ENCODE data around the gene TCAP.

The TCAP gene

DNA sequence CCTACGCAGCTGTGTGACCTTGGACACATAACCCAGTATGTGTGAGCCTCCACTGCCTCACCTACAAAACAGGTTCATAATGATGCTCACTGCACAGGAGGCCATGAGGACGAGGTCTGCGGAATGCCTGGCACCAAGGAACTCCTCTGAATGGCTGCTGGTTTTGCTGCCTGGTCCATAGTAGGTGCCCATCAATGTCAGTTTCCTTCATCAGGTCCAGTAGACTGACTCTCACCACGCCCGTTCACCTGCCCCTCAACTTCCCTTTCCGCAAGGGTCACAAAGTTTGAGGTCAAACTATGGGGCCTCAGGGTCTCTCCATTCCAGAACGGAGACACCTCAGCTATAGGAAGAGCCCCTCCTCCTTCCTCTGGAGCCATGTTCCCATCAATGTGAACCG, 11.9 kb downstream of the TCAP start:
- TF ChIP-seq EP300 (IDR thresholded peaks at IDR 0.05; ENCODE audit: borderline replicate concordance) (no peak), YY1 (IDR thresholded peaks at IDR 0.05; ENCODE audit: low read depth) (no peak), FOXM1 (IDR thresholded peaks at IDR 0.05; ENCODE audit: borderline replicate concordance, low read depth) (no peak), TEAD4 (IDR thresholded peaks at IDR 0.05) (no peak), EGR1 (IDR thresholded peaks at IDR 0.05) (no peak), RAD21 (IDR thresholded peaks at IDR 0.05; ENCODE audit: low read depth) (no peak), CEBPB (IDR thresholded peaks at IDR 0.05) (no peak), NFIC (IDR thresholded peaks at IDR 0.05) (no peak), TAF1 (IDR thresholded peaks at IDR 0.05; ENCODE audit: low read depth) (no peak), TCF12 (IDR thresholded peaks at IDR 0.05; ENCODE audit: low read depth) (no peak), ZBTB7A (IDR thresholded peaks at IDR 0.05; ENCODE audit: low read depth) (no peak), CREB1 (IDR thresholded peaks at IDR 0.05; ENCODE audit: low read depth) (no peak)
- TF ChIP-seq, protein P1, sequence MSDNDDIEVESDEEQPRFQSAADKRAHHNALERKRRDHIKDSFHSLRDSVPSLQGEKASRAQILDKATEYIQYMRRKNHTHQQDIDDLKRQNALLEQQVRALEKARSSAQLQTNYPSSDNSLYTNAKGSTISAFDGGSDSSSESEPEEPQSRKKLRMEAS (IDR thresholded peaks at IDR 0.05) = no peak
- TF ChIP-seq, protein P2, sequence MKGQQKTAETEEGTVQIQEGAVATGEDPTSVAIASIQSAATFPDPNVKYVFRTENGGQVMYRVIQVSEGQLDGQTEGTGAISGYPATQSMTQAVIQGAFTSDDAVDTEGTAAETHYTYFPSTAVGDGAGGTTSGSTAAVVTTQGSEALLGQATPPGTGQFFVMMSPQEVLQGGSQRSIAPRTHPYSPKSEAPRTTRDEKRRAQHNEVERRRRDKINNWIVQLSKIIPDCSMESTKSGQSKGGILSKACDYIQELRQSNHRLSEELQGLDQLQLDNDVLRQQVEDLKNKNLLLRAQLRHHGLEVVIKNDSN (IDR thresholded peaks at IDR 0.05) = no peak
- TF ChIP-seq, protein P3, sequence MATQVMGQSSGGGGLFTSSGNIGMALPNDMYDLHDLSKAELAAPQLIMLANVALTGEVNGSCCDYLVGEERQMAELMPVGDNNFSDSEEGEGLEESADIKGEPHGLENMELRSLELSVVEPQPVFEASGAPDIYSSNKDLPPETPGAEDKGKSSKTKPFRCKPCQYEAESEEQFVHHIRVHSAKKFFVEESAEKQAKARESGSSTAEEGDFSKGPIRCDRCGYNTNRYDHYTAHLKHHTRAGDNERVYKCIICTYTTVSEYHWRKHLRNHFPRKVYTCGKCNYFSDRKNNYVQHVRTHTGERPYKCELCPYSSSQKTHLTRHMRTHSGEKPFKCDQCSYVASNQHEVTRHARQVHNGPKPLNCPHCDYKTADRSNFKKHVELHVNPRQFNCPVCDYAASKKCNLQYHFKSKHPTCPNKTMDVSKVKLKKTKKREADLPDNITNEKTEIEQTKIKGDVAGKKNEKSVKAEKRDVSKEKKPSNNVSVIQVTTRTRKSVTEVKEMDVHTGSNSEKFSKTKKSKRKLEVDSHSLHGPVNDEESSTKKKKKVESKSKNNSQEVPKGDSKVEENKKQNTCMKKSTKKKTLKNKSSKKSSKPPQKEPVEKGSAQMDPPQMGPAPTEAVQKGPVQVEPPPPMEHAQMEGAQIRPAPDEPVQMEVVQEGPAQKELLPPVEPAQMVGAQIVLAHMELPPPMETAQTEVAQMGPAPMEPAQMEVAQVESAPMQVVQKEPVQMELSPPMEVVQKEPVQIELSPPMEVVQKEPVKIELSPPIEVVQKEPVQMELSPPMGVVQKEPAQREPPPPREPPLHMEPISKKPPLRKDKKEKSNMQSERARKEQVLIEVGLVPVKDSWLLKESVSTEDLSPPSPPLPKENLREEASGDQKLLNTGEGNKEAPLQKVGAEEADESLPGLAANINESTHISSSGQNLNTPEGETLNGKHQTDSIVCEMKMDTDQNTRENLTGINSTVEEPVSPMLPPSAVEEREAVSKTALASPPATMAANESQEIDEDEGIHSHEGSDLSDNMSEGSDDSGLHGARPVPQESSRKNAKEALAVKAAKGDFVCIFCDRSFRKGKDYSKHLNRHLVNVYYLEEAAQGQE (IDR thresholded peaks at IDR 0.05; ENCODE audit: low read depth) = no peak

DNA sequence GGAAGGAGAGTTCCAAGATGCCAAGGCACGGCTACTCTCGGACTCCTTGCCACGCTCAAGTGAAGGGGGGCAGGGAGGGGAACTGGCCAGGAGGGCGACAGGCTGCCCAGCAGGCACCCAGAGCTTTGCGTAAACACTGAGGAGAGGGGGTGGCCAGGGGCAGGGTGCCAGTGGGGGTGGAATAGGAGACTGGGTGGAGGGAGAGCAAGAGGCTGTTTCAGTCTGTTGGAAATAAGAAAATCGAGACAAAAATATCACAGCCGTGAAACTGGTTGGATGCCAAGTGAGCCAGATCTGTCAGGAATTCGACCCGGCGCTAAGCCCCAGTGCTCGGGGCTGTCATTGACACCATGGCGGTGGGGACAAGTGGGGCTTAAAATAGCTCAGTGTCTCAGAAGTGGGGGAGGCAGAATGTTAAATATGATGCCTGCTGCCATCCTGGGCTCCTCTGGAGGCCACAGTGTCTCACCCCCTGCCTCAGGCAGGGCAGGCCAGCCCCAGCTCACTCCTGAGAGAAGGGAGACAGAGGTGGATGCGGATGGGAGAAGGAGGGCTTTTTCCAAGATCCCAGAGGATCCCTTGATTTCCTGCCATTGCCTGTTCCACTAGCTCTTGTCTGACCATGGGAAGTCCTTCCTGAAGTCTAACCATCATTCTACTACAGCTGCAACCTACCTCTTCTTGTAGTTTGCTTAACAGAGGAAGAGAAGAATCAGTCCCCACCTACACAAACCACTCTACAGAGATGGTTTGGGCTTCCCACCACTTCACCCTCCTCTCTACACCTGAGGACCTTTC, 12.6 kb downstream of the TCAP start:
- TF ChIP-seq NFIC (IDR thresholded peaks at IDR 0.05) (peak; percentile 34; the same call in 1 of the 2 replicates), TCF12 (IDR thresholded peaks at IDR 0.05; ENCODE audit: low read depth) (peak; percentile 40; the same call in 1 of the 2 replicates), TEAD4 (IDR thresholded peaks at IDR 0.05) (peak; percentile 21; the same call in 1 of the 2 replicates), FOXM1 (IDR thresholded peaks at IDR 0.05; ENCODE audit: borderline replicate concordance, low read depth) (no peak), CEBPB (IDR thresholded peaks at IDR 0.05) (no peak)
- TF ChIP-seq, protein P3 (IDR thresholded peaks at IDR 0.05; ENCODE audit: low read depth) = no peak
- TF ChIP-seq, protein P1 (IDR thresholded peaks at IDR 0.05) = no peak

DNA sequence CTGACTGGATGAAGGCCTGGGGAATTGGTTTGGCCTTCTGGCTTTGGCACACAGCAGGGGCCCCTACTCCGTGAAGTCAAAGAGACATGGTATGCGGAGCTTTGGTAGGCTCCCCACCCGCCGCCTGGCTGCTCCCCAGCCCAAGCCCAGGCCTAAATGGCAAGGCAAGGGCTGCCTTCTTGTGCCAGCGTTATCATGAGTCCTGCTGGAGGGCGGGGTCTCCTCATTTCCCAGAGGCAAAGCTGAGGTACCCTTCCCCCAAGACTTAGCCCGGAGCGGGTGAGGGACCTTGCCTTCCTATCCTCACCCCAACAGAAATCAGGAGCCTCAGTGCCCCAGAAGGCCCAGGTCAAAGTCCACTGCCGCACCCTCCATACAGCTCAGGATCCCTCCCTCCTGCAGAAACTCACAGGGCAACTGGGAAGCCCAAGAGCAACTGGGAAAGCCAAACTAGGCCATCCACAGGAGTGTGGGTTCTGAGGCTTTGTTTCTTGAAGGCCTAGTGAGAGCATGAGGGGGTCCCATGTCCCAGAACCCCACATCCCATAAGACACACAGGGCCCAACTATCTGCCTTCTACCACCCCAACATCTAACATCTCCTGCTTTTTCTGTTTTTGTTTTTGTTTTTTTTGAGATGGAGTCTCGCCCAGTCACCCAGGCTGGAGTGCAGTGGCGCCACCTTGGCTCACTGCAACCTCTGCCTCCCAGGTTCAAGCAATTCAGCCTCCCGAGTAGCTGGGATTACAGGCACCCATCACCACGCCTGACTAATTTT, 13.4 kb downstream of the TCAP start:
- TF ChIP-seq RAD21 (IDR thresholded peaks at IDR 0.05; ENCODE audit: low read depth) (no peak), TAF1 (IDR thresholded peaks at IDR 0.05; ENCODE audit: low read depth) (no peak)

DNA sequence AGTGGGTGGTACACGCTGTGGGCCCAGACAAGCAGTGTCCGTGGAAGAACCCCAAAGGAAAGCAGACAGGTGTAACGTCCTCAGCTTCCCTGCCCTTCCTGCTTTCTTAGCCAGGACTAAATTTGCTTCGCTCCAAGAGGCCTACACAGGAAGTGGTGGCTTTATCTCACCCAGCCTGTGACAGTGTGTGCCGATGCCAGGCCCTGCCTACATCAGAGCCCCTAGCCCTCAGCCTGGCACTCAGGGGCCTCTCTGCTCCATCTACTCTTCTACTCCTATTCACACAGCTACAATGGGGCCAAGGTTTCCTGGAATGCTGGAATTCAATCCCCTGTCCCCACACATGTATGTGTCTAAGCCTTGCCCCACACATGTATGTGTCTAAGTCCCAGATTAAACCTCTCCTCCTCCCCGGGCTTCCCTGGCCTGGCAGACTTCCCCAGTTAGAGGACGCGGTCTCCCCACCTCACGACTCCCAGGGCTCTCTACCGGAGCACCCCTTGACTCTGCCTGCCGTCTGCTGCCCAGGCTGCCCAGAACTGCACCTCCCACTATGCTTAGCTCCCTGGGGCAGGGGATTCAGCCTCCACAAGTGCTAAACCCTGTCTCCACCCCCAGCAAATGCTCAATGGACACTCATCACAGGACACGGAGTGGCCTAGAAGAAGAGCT, 14.5 kb downstream of the TCAP start:
- TF ChIP-seq, protein P1 (IDR thresholded peaks at IDR 0.05) = no peak
- no peak for TF ChIP-seq TAF1 (IDR thresholded peaks at IDR 0.05; ENCODE audit: low read depth)
- no peak for TF ChIP-seq CREB1 (IDR thresholded peaks at IDR 0.05; ENCODE audit: low read depth)
- no peak for TF ChIP-seq NFIC (IDR thresholded peaks at IDR 0.05)

DNA sequence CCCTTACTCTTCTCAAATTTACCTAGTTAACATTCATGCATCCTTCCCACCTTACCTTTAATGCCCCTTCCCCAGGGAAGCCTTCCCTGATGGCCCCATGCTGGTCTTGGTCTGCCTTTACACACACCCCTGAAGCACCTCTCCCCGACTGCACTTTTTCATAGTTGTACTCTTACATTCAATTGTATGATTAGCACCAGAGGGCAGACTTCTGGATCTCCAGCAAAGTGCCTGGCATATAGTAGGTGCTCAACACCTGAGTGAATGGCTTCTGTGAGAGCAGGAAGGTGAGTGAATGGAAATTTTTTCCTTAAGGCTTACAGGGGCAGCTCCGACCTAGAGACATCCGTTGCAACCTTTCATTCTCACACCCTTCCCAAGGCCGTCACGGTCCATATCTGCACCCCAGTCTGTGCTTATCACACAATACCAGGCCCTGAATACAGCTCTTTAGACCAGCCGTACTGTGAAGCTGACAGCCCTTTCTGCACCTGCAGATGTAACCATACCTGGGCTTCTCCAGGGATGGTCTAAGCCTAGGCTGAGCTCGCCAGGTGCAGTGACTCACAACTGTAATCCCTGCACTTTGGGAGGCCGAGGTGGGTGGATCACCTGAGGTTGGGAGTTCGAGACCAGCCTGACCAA, 18.3 kb downstream of the TCAP start:
- no peak for TF ChIP-seq CREB1 (IDR thresholded peaks at IDR 0.05; ENCODE audit: low read depth)
- no peak for TF ChIP-seq EGR1 (IDR thresholded peaks at IDR 0.05)
- TF ChIP-seq, protein P2 (IDR thresholded peaks at IDR 0.05) = no peak
- no peak for TF ChIP-seq TAF1 (IDR thresholded peaks at IDR 0.05; ENCODE audit: low read depth)
- TF ChIP-seq CEBPB (IDR thresholded peaks at IDR 0.05) = no peak
- TF ChIP-seq FOXM1 (IDR thresholded peaks at IDR 0.05; ENCODE audit: borderline replicate concordance, low read depth) = no peak
- TF ChIP-seq, protein P1 (IDR thresholded peaks at IDR 0.05) = no peak
- no peak for TF ChIP-seq TEAD4 (IDR thresholded peaks at IDR 0.05)
